HepG2 (cell line): ENCODE measurements around the gene OR2F1. TPM values are rescaled to one million over a fixed set of nuclear protein-coding genes. Genes with fewer than 3 reads are reported as not detected.

Source experiments
- ATAD3A ChIP-seq: sonication (generic); formaldehyde crosslinking; IDR thresholded peaks from 2 replicates; pipeline ENCODE4 v1.4.0; 2020; ENCODE audit warnings: missing genetic modification reagents
- CREB3 ChIP-seq: sonication (generic); formaldehyde crosslinking; IDR thresholded peaks from 2 replicates; pipeline ENCODE4 v1.5.0; 2020; ENCODE audit warnings: missing genetic modification reagents
- HOXA9 ChIP-seq: sonication (generic); formaldehyde crosslinking; IDR thresholded peaks from 2 replicates; pipeline ENCODE4 v1.8.1; 2022; ENCODE audit warnings: missing genetic modification reagents, mild to moderate bottlenecking, moderate library complexity, borderline replicate concordance
- JUN ChIP-seq: sonication (generic); formaldehyde crosslinking; IDR thresholded peaks from 2 replicates; pipeline ENCODE4 v1.4.0; 2020; ENCODE audit warnings: mild to moderate bottlenecking, missing genetic modification reagents
- NCOR1 ChIP-seq: fragments of 200-600 bp; sonication (generic); IDR thresholded peaks from 2 replicates; pipeline ENCODE4 v1.7.0; 2017; ENCODE audit warnings: antibody characterized with exemption, low read length, borderline replicate concordance
- SKI ChIP-seq: fragments of 450-650 bp; IDR thresholded peaks from one replicate; pipeline ENCODE4 v1.6.1; 2018; ENCODE audit warnings: mild to moderate bottlenecking; ENCODE audit not compliant: partially characterized antibody
- TIGD3 ChIP-seq: sonication (generic); formaldehyde crosslinking; IDR thresholded peaks from 2 replicates; pipeline ENCODE4 v1.5.1; 2020; ENCODE audit warnings: mild to moderate bottlenecking, missing genetic modification reagents, borderline replicate concordance
- ZBTB1 ChIP-seq: sonication (generic); formaldehyde crosslinking; IDR thresholded peaks from 2 replicates; pipeline ENCODE4 v1.4.0; 2020; ENCODE audit warnings: missing genetic modification reagents, borderline replicate concordance
- ZHX1 ChIP-seq: sonication (generic); formaldehyde crosslinking; IDR thresholded peaks from 2 replicates; pipeline ENCODE4 v1.8.1; 2022; ENCODE audit warnings: low read depth, mild to moderate bottlenecking, missing genetic modification reagents
- ZNF30 ChIP-seq: sonication (generic); formaldehyde crosslinking; IDR thresholded peaks from 2 replicates; pipeline ENCODE4 v1.5.0; 2020; ENCODE audit warnings: mild to moderate bottlenecking, missing genetic modification reagents
- ZNF460 ChIP-seq: sonication (generic); formaldehyde crosslinking; IDR thresholded peaks from 2 replicates; pipeline ENCODE4 v1.5.1; 2020; ENCODE audit warnings: missing genetic modification reagents, mild to moderate bottlenecking, borderline replicate concordance
- polyA plus RNA-seq, 8 experiments: library from polyadenylated mRNA; depleted of rRNA in 3 of 8; stranded (reverse) in 7 of 8; unstranded in 1 of 8; fragments of >200 nt; fragmentation: Illumina TruSeq in 4 of 8; extraction: Trizol in 4 of 8; gene quantifications; 2 replicates each; pipeline versions ENCODE4 v1.2.1 to v1.2.3, GENCODE V29; 2011 to 2016; ENCODE audit warnings: low read depth in 4 of 8, missing spikeins in 1 of 8, mixed read lengths in 1 of 8; ENCODE audit not compliant: insufficient read depth in 1 of 8
- total RNA-seq, 5 experiments: library from RNA; depleted of rRNA; stranded (reverse); fragments of >200 nt; fragmentation: Illumina TruSeq; extraction: Trizol; gene quantifications; 2 replicates each; pipeline ENCODE4 v1.2.3, GENCODE V29; 2016; ENCODE audit warnings: low read depth in 1 of 5

OR2F1 gene
- total and polyA plus RNA-seq, 2 of the 13 experiments (the other 11 are each of a cell fraction or from before 2014, with no cell fraction given), result 0.36 to 1.5 TPM

- TF ChIP-seq TIGD3 (CRISPR knock-in tag) (no peak), ZNF30 (no peak), SKI (no peak), ATAD3A (CRISPR knock-in tag) (no peak), HOXA9 (CRISPR knock-in tag) (no peak), ZNF460 (CRISPR knock-in tag) (no peak), CREB3 (CRISPR knock-in tag) (no peak), JUN (no peak), NCOR1 (no peak), ZBTB1 (CRISPR knock-in tag) (no peak), ZHX1 (CRISPR knock-in tag) (no peak)
Measured at GRCh38 chr7:143948733-143949132, 5.9 kb upstream of the OR2F1 start (continued).
